Adrenal gland (tissue), 5 donors: ENCODE results near the gene USP14.

Experiments
- POLR2A ChIP-seq, 2 donors: fragments of 450-650 bp; IDR thresholded peaks; one replicate each; pipeline ENCODE4 v1.6.1; 2017; ENCODE audit warnings: antibody characterized with exemption in 2 of 2, mild to moderate bottlenecking in 2 of 2, moderate library complexity in 1 of 2
- TF ChIP-seq, protein P1 (sequence below), 6 experiments: fragments of 450-650 bp in 4 of 6; fragments of 200-600 bp in 2 of 6; sonication (generic) in 1 of 6; IDR thresholded peaks; 1 replicate in 5 of 6; 2 replicates in 1 of 6; pipeline versions ENCODE4 v1.5.1 to v1.8.0; 2016 to 2021; ENCODE audit warnings: antibody characterized with exemption in 6 of 6, mild to moderate bottlenecking in 2 of 6, moderate library complexity in 1 of 6
- donor health status: DM: no; HTN: no; CAD: no.

DNA sequence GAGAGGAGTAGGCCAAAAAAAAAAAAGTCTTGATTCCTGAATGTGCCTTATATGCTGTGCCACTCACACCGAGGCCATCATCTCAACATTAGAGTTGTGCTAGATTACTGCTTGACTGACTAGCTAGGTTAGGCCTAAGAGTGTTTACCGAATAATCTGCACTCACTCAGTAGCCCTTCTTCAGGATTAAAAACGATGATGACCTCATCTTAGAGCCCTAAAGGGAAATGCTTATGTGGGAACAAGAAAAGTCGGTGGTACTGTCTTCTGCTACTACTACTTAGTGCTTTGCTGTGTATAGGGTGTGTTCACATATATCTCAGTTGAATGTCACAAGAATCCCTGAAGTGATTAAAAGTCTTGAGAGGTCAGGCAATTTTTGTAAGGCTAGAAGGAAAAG is 55.1 kb downstream of the USP14 start:
- TF ChIP-seq, protein P1, sequence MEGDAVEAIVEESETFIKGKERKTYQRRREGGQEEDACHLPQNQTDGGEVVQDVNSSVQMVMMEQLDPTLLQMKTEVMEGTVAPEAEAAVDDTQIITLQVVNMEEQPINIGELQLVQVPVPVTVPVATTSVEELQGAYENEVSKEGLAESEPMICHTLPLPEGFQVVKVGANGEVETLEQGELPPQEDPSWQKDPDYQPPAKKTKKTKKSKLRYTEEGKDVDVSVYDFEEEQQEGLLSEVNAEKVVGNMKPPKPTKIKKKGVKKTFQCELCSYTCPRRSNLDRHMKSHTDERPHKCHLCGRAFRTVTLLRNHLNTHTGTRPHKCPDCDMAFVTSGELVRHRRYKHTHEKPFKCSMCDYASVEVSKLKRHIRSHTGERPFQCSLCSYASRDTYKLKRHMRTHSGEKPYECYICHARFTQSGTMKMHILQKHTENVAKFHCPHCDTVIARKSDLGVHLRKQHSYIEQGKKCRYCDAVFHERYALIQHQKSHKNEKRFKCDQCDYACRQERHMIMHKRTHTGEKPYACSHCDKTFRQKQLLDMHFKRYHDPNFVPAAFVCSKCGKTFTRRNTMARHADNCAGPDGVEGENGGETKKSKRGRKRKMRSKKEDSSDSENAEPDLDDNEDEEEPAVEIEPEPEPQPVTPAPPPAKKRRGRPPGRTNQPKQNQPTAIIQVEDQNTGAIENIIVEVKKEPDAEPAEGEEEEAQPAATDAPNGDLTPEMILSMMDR (IDR thresholded peaks at IDR 0.05), result no peak
- TF ChIP-seq POLR2A (IDR thresholded peaks at IDR 0.05), result no peak
